ENCODE data around the gene PRM2.

Gene PRM2

GRCh38 chr16:11309895-11310633 lies 33.8 kb upstream of the PRM2 start:
- H3K36me3 ChIP-seq, result no peaks in the 10 kb centered on the region; a peak in 1 of 22 replicates
- peaks cover 47 to 78% (median 71%) of the 10 kb centered on the region in 10 experiments for H3K4me1 ChIP-seq
- TF ChIP-seq Cebpa-rat (IDR thresholded peaks at IDR 0.05), result no peak
- no peak overlapping the region; a peak in 1 of 20 replicates for H3K4me3 ChIP-seq
- H3K4me2 ChIP-seq, result peak overlapping the region; percentile 74 to 89 (median 80)
- peak overlapping the region in 10 of 11 experiments; percentile 76 to 98 (median 92); a peak in 20 of 22 replicates for H3K27ac ChIP-seq
- H3K9me3 ChIP-seq (replicated peaks in 1 of 11), result peaks cover 12 to 43% (median 31%) of the 10 kb centered on the region in 11 experiments; a peak in 21 of 22 replicates
- H3K9ac ChIP-seq, result peak overlapping the region in 9 of 11 experiments; percentile 69 to 84 (median 78); a peak in 15 of 22 replicates
- H4K20me1 ChIP-seq, result no peaks in the 10 kb centered on the region
- H3K27me3 ChIP-seq, result peaks cover 0 to 3% (median 0%) of the 10 kb centered on the region in 11 experiments; a peak in 1 of 22 replicates

- Histone ChIP-seq H3K27ac (peak overlapping the region in 8 of 11 experiments; percentile 88 to 98 (median 94); a peak in 16 of 22 replicates), H3K4me3 (peak overlapping the region in 3 of 10 experiments; percentile 7 to 40 (median 11); a peak in 3 of 20 replicates), H3K9me3 (replicated peaks in 1 of 11) (peaks cover 12 to 46% (median 33%) of the 10 kb centered on the region in 11 experiments; a peak in 21 of 22 replicates), H3K27me3 (no peaks in the 10 kb centered on the region; a peak in 1 of 22 replicates), H4K20me1 (no peaks in the 10 kb centered on the region), H3K9ac (peak overlapping the region in 7 of 11 experiments; percentile 14 to 84 (median 80); a peak in 10 of 22 replicates), H3K4me2 (peak overlapping the region; percentile 8 to 89 (median 80)), H3K4me1 (peaks cover 47 to 70% (median 59%) of the 10 kb centered on the region in 10 experiments), H3K36me3 (no peaks in the 10 kb centered on the region; a peak in 1 of 22 replicates)
- TF ChIP-seq Cebpa-rat (IDR thresholded peaks at IDR 0.05), result no peak
These were observed 32.4 kb upstream of the PRM2 start for GRCh38 chr16:11308493-11309283.

- Histone ChIP-seq H3K27me3 (no peaks in the 10 kb centered on the region; a peak in 1 of 22 replicates), H4K20me1 (no peaks in the 10 kb centered on the region), H3K9ac (peak overlapping the region in 5 of 11 experiments; percentile 11 to 49 (median 37); a peak in 6 of 22 replicates), H3K9me3 (replicated peaks in 1 of 11) (peaks cover 12 to 50% (median 33%) of the 10 kb centered on the region in 11 experiments; a peak in 21 of 22 replicates), H3K4me3 (peak overlapping the region in 3 of 10 experiments; percentile 7 to 40 (median 23); a peak in 3 of 20 replicates), H3K36me3 (no peaks in the 10 kb centered on the region; a peak in 1 of 22 replicates), H3K4me1 (peaks cover 43 to 70% (median 54%) of the 10 kb centered on the region in 10 experiments), H3K27ac (peak overlapping the region in 8 of 11 experiments; percentile 40 to 98 (median 94); a peak in 14 of 22 replicates), H3K4me2 (peak overlapping the region; percentile 8 to 89 (median 80); a peak in 20 of 22 replicates)
- TF ChIP-seq Cebpa-rat (IDR thresholded peaks at IDR 0.05), result no peak
These were observed 31.6 kb upstream of the PRM2 start for GRCh38 chr16:11307639-11308492.

GRCh38 chr16:11306997-11307638 lies 30.8 kb upstream of the PRM2 start:
- peak overlapping the region in 1 of 10 experiments; percentile 23; a peak in 1 of 20 replicates for H3K4me3 ChIP-seq
- peaks cover 36 to 62% (median 47%) of the 10 kb centered on the region in 10 experiments for H3K4me1 ChIP-seq
- H3K9me3 ChIP-seq (replicated peaks in 1 of 11), result peaks cover 12 to 50% (median 33%) of the 10 kb centered on the region in 11 experiments; a peak in 21 of 22 replicates
- peak overlapping the region in 3 of 11 experiments; percentile 92 to 98 (median 96); a peak in 5 of 22 replicates for H3K27ac ChIP-seq
- no peaks in the 10 kb centered on the region; a peak in 1 of 22 replicates for H3K36me3 ChIP-seq
- no peaks in the 10 kb centered on the region; a peak in 1 of 22 replicates for H3K27me3 ChIP-seq
- TF ChIP-seq Cebpa-rat (IDR thresholded peaks at IDR 0.05), result peak in 1 of 11 experiments; percentile 39; a peak in 1 of 22 replicates
- no peaks in the 10 kb centered on the region for H4K20me1 ChIP-seq
- H3K9ac ChIP-seq, result no peak overlapping the region
- peak overlapping the region in 1 of 11 experiments; percentile 83; a peak in 1 of 22 replicates for H3K4me2 ChIP-seq

- H3K4me3 ChIP-seq, result no peak overlapping the region
- H3K4me2 ChIP-seq, result no peak overlapping the region
- H3K9ac ChIP-seq, result no peak overlapping the region
- peak overlapping the region in 1 of 11 experiments; percentile 8; a peak in 1 of 22 replicates for H3K27ac ChIP-seq
- no peaks in the 10 kb centered on the region for H4K20me1 ChIP-seq
- peaks cover 30 to 57% (median 42%) of the 10 kb centered on the region in 10 experiments for H3K4me1 ChIP-seq
- peaks cover 12 to 50% (median 33%) of the 10 kb centered on the region in 11 experiments; a peak in 21 of 22 replicates for H3K9me3 ChIP-seq (replicated peaks in 1 of 11)
- TF ChIP-seq Cebpa-rat (IDR thresholded peaks at IDR 0.05), result no peak
- no peaks in the 10 kb centered on the region; a peak in 1 of 22 replicates for H3K27me3 ChIP-seq
- H3K36me3 ChIP-seq, result no peaks in the 10 kb centered on the region; a peak in 1 of 22 replicates
These were observed 30.1 kb upstream of the PRM2 start for GRCh38 chr16:11306381-11306780.

GRCh38 chr16:11303405-11304138 lies 27.3 kb upstream of the PRM2 start:
- Histone ChIP-seq H3K27me3 (peaks cover 0 to 9% (median 0%) of the 10 kb centered on the region in 11 experiments; a peak in 1 of 22 replicates), H3K4me2 (peak overlapping the region in 4 of 11 experiments; percentile 1 to 32 (median 16); a peak in 4 of 22 replicates), H3K4me1 (peaks cover 10 to 51% (median 34%) of the 10 kb centered on the region in 10 experiments), H3K9ac (no peak overlapping the region), H4K20me1 (no peaks in the 10 kb centered on the region), H3K27ac (no peak overlapping the region), H3K36me3 (no peaks in the 10 kb centered on the region; a peak in 1 of 22 replicates), H3K4me3 (no peak overlapping the region), H3K9me3 (replicated peaks in 1 of 11) (peaks cover 12 to 46% (median 28%) of the 10 kb centered on the region in 11 experiments; a peak in 21 of 22 replicates)
- TF ChIP-seq Cebpa-rat (IDR thresholded peaks at IDR 0.05), result no peak

- H4K20me1 ChIP-seq, result peaks cover 0 to 5% (median 0%) of the 10 kb centered on the region in 11 experiments; a peak in 3 of 22 replicates
- no peak for TF ChIP-seq Cebpa-rat (IDR thresholded peaks at IDR 0.05)
- H3K9ac ChIP-seq, result no peak overlapping the region
- peaks cover 0 to 9% (median 0%) of the 10 kb centered on the region in 11 experiments; a peak in 1 of 22 replicates for H3K27me3 ChIP-seq
- no peak overlapping the region for H3K27ac ChIP-seq
- peaks cover 13 to 51% (median 34%) of the 10 kb centered on the region in 10 experiments for H3K4me1 ChIP-seq
- peaks cover 7 to 40% (median 22%) of the 10 kb centered on the region in 11 experiments; a peak in 21 of 22 replicates for H3K9me3 ChIP-seq (replicated peaks in 1 of 11)
- no peaks in the 10 kb centered on the region; a peak in 1 of 22 replicates for H3K36me3 ChIP-seq
- no peak overlapping the region for H3K4me3 ChIP-seq
- H3K4me2 ChIP-seq, result peak overlapping the region in 2 of 11 experiments; percentile 15 to 18; a peak in 1 of 22 replicates
These were observed 26.7 kb upstream of the PRM2 start for GRCh38 chr16:11302977-11303376.
